ENCODE data around the gene SOS2.
A peak's percentile ranks its signal among the peaks of the same experiment; 100 is the strongest.

GRCh38 chr14:50231475-50232275, at the start of gene SOS2:
- TF ChIP-seq CTCF (IDR thresholded peaks at IDR 0.05) (no peak), POLR2A (IDR thresholded peaks at IDR 0.05) (peak; percentile 76 to 96)

All from adrenal gland (tissue), 5 donors.